Measurements from ENCODE around the gene SMIM45.

GRCh38 chr22:42007922-42008321 lies 56.0 kb downstream of the SMIM45 start:
- TF ChIP-seq, protein P1, sequence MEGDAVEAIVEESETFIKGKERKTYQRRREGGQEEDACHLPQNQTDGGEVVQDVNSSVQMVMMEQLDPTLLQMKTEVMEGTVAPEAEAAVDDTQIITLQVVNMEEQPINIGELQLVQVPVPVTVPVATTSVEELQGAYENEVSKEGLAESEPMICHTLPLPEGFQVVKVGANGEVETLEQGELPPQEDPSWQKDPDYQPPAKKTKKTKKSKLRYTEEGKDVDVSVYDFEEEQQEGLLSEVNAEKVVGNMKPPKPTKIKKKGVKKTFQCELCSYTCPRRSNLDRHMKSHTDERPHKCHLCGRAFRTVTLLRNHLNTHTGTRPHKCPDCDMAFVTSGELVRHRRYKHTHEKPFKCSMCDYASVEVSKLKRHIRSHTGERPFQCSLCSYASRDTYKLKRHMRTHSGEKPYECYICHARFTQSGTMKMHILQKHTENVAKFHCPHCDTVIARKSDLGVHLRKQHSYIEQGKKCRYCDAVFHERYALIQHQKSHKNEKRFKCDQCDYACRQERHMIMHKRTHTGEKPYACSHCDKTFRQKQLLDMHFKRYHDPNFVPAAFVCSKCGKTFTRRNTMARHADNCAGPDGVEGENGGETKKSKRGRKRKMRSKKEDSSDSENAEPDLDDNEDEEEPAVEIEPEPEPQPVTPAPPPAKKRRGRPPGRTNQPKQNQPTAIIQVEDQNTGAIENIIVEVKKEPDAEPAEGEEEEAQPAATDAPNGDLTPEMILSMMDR (conservative IDR thresholded peaks at IDR 0.05; ENCODE audit: low read depth, low read length), result no peak
- no peak for TF ChIP-seq EZH2 (IDR thresholded peaks at IDR 0.05; ENCODE audit: low read length, unreplicated experiment)

All from PC-3 (cell line).